Measurements from ENCODE around the gene PEX12.

- TF ChIP-seq TAF1 (IDR thresholded peaks at IDR 0.05; ENCODE audit: borderline replicate concordance, low read depth, low read length): no peak
- no peak for TF ChIP-seq POLR2AphosphoS5 (IDR thresholded peaks at IDR 0.05; ENCODE audit: low read depth, low read length)
Observed at GRCh38 chr17:35618628-35619027, 40.3 kb upstream of the PEX12 start.
